Measurements from ENCODE around the gene STK10. TPM values are rescaled to one million over a fixed set of nuclear protein-coding genes. Genes with fewer than 3 reads are reported as not detected.
A peak's percentile ranks its signal among the peaks of the same experiment; 100 is the strongest.

STK10 gene
- total RNA-seq, 2 donors from 2014 or later, result 126 to 134 TPM

DNA sequence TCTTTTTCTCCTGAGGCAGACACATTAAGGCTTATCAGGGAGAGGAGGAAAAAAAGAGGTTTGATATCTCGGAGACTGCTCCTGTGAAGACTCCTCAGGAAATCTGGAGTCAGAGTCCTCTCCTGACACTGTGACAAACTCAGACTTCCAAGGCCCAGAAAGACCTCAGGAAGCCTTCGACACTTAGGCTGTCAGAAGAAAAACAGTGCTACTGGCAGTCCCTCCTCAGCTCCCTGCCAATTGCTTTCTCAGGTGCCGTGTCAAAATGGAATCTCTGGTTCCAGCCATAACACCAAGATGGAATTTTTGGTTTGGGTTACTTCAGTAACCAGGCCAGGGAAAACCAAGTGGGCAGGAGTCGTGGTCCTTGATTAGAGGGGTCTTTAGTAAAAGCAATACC, 4.1 kb downstream of the STK10 start:
- peaks cover 75% of the 10 kb centered on the region for H3K4me1 Mint-ChIP-seq (ENCODE audit: low read depth)
- peak overlapping the region; percentile 94 for H3K27ac Mint-ChIP-seq
- peak overlapping the region; percentile 91 to 99 for H3K4me3 Mint-ChIP-seq
- no peaks in the 10 kb centered on the region for H3K27me3 Mint-ChIP-seq (ENCODE audit: low read depth)
- DNase-seq (no peak), ATAC-seq (replicated peaks in 1 of 2) (no peak)
- H3K9me3 Mint-ChIP-seq, result no peaks in the 10 kb centered on the region
- H3K36me3 Mint-ChIP-seq (ENCODE audit: insufficient read depth in 2 of 2), result peaks cover 21 to 29% of the 10 kb centered on the region in 2 donors

DNA sequence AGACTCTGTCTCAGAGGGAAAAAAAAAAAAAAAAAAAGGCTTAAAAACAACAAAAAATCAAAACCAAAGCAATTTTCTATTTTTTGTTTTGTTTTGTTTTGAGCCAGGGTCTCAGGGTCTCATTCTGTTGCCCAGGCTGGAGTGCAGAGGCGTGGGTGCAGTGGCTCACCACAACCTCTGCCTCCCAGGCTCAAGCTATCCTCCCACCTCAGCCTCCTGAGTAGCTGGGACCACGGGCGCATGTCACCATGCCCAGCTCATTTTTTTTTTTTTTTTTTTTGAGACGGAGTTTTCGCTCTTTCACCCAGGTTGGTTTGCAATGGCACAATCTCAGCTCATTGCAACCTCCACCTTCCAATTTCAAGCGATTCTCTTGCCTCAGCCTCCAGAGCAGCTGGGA, 5.7 kb downstream of the STK10 start:
- Mint-ChIP-seq H3K27me3 (ENCODE audit: low read depth) (no peaks in the 10 kb centered on the region), H3K27ac (no peak overlapping the region), H3K4me3 (no peak overlapping the region), H3K9me3 (no peaks in the 10 kb centered on the region), H3K36me3 (ENCODE audit: insufficient read depth in 2 of 2) (peaks cover 21 to 30% of the 10 kb centered on the region in 2 donors), H3K4me1 (ENCODE audit: low read depth) (peaks cover 90% of the 10 kb centered on the region)
- DNase-seq, result no peak
- ATAC-seq (replicated peaks in 1 of 2), result no peak

DNA sequence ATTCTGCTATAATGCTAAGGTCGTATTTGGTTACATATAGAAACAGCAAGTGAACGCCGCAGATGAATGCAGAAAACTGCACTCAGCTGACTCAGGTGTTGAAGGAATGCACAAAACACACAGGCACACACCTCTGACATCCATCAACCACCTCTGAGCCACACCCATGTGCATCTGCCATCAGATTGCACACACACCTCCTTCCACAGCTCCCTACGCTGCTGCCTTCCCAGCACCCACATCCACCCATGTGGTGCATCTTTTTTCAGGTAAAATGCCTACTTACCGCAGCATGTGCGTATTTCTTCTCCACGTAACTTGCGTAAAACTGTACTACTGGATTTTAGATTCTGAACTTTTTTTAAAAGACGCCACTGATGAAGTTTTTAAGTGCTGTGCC, 7.1 kb downstream of the STK10 start:
- peaks cover 16 to 28% of the 10 kb centered on the region in 2 donors for H3K36me3 Mint-ChIP-seq (ENCODE audit: insufficient read depth in 2 of 2)
- H3K9me3 Mint-ChIP-seq, result no peaks in the 10 kb centered on the region
- H3K27ac Mint-ChIP-seq, result peak overlapping the region; percentile 78
- H3K27me3 Mint-ChIP-seq (ENCODE audit: low read depth), result no peaks in the 10 kb centered on the region
- H3K4me1 Mint-ChIP-seq (ENCODE audit: low read depth), result peaks cover 97% of the 10 kb centered on the region
- H3K4me3 Mint-ChIP-seq, result peak overlapping the region; percentile 76 to 97
- ATAC-seq (replicated peaks in 1 of 2) (no peak), DNase-seq (peak in 1 of 2 donors; percentile 15)

DNA sequence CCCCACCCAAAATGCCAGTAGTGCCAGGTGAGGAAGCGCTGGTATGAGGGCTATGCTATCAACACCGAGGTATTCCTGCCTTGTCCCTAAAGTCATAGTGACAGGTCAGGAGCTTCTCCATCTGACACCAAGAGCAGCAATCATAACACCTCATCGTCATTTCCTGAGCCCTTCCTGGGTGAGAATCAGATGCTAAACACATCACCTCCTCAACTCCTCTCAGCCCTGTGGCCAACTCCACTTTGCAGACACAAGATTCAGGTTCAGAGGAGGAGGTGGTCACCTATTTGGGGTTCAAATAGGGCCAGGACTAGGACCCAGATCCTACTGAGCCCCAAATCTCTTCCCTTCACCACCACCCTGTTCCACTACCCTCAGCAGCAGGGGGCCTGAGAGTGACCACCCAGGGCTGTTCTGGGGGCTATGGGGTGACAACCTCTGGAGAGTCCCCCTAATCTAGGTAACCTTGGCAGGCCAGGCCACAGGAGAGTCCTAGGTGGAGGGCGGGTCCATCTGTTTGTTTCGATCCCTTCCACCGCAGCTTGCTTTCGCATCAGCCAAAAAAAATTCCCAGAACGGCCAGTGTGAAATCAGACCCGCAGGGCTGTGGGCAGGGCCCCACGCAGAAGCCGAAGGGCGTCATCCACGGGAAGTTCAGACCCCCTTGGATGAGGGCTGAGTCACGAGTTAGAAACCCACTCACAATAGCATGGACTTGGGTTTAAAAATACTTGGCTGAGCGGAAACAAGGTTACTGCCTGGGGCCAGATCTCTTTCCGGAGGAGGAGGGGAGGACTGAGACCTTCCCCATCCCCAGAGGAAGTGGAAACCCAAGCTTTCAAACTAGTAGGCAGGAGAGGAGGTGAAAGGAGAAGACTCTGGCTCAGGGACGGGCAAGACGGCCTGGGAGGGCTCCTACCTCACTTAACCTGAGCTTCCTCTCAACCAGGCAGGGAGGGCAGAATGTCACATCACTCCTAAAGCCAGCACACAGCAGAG, 8.7 kb downstream of the STK10 start:
- peak overlapping the region; percentile 81 for H3K27ac Mint-ChIP-seq
- H3K4me1 Mint-ChIP-seq (ENCODE audit: low read depth), result peaks cover 95% of the 10 kb centered on the region
- DNase-seq (peak; percentile 62 to 65), ATAC-seq (replicated peaks in 1 of 2) (peak; percentile 30 to 52)
- no peaks in the 10 kb centered on the region for H3K9me3 Mint-ChIP-seq
- peaks cover 13 to 21% of the 10 kb centered on the region in 2 donors for H3K36me3 Mint-ChIP-seq (ENCODE audit: insufficient read depth in 2 of 2)
- H3K27me3 Mint-ChIP-seq (ENCODE audit: low read depth), result no peaks in the 10 kb centered on the region
- H3K4me3 Mint-ChIP-seq, result peak overlapping the region; percentile 72 to 97

DNA sequence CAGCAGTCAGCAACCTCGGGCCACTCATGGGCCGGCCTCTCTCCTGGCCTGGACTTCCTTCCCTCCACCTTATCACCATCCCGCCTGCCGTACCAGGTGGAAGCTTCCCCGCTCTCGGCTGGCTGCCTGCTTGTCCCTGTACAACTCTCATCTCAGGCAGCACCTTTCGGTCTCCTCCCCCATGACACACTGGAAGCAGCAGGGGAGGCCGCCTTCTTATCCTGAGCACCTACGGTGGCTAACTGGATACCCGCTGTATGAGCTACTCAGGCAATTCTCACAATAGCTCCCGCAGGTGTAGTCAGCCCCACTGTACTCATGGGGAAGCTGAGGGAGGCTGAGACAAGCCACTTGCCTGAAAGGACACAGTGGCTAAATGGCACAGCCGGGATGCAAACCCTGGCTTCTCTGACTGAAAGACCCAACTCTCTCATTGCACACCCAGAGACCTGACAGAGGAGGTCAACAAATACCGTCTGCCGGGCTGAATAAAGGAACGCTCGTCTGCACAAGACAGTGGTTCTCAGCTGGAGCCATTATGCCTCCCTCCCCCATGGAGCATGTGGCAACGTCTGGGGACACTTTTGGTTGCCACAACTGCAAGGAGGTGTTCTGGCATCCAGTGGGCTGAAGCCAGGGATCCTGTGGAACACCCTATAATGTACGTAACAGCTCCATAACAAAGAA, 9.6 kb downstream of the STK10 start:
- DNase-seq (peak; percentile 58 to 61), ATAC-seq (replicated peaks in 1 of 2) (peak; percentile 6 to 8)
- peaks cover 95% of the 10 kb centered on the region for H3K4me1 Mint-ChIP-seq (ENCODE audit: low read depth)
- no peaks in the 10 kb centered on the region for H3K27me3 Mint-ChIP-seq (ENCODE audit: low read depth)
- H3K27ac Mint-ChIP-seq, result peak overlapping the region; percentile 81
- peaks cover 14 to 19% of the 10 kb centered on the region in 2 donors for H3K36me3 Mint-ChIP-seq (ENCODE audit: insufficient read depth in 2 of 2)
- H3K9me3 Mint-ChIP-seq, result no peaks in the 10 kb centered on the region
- H3K4me3 Mint-ChIP-seq, result peak overlapping the region; percentile 72 to 97

DNA sequence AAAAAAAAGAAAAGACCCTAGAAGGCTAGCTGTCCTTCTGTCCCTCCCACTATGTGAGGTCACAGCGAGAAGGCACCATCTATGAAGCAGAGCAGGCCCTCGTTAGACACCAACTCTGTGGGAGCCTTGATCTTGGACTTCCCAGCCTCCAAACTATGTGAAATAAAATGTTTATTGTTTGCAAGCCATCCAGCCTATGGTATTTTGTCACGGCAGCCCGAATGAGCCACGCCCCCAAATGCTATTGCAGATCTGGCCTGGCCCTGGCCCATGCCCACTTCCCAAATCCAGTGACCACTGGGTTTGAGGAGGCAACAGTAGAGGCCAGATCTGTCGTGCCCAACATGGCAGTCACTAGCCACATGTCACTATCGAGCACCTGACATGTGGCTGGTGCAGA, 10.8 kb downstream of the STK10 start:
- Mint-ChIP-seq H3K36me3 (ENCODE audit: insufficient read depth in 2 of 2) (peaks cover 11 to 12% of the 10 kb centered on the region in 2 donors), H3K27me3 (ENCODE audit: low read depth) (no peaks in the 10 kb centered on the region), H3K4me3 (peak overlapping the region; percentile 72 to 97), H3K27ac (peak overlapping the region; percentile 76), H3K4me1 (ENCODE audit: low read depth) (peaks cover 96% of the 10 kb centered on the region), H3K9me3 (no peaks in the 10 kb centered on the region)
- DNase-seq (no peak), ATAC-seq (replicated peaks in 1 of 2) (no peak)

DNA sequence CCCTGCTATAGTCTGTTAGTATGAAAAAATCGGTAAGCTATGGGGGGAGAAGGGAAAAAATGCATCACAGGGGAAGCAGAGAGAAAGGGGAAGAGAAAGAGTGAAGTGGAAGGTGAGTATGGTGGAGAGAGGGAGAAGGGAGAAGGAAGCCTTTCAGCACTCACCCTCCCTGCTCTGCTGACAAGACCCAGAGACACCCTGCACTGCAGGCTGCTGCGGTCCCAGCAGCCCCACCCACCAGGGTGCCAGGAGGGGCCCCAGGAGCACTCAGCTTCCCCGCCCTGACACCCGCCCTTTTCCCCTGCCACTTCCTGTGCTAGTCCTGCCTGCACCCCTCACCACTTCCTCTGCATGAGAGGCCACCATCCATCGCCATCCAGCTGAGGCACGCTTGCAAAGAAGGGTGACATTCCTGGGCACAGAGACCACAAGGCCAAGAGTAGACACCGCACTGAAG, 12.7 kb downstream of the STK10 start:
- ATAC-seq (replicated peaks in 1 of 2), result peak; percentile 74 to 79
- Mint-ChIP-seq H3K4me1 (ENCODE audit: low read depth) (peaks cover 98% of the 10 kb centered on the region), H3K36me3 (ENCODE audit: insufficient read depth in 2 of 2) (peaks cover 6 to 7% of the 10 kb centered on the region in 2 donors), H3K9me3 (no peaks in the 10 kb centered on the region), H3K27me3 (ENCODE audit: low read depth) (no peaks in the 10 kb centered on the region), H3K4me3 (peak overlapping the region; percentile 96 to 97), H3K27ac (peak overlapping the region; percentile 58)
- peak; percentile 86 to 90 for DNase-seq

DNA sequence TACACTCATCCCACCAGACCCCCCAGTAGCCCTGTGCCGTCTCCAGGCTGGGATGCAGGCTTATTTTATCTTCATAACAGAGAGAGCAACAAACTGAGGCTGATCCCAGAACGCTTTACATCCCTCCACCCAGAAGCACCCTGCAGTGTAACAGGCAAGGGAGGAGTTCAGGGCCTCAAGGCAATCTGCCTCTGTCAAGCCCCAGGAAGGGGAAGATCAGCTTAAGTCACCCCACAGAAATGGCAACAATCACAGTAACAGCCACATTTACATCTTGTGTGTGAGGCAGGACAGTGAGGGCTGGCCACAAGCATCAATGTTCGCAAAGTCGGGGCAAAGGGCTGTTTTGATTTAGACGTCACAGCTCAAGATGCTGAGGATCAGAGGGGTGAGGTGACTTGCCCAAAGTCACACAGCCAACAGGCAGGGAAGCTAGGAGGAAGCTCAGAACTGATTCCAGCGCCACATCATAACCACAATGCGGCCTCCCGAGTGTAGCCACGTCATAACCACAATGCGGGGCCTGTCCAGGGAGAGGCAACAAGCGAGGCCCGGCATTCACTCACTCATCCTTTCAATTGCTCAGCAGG, 14.4 kb downstream of the STK10 start:
- DNase-seq (peak; percentile 83 to 85), ATAC-seq (replicated peaks in 1 of 2) (peak; percentile 40 to 44)
- peaks cover 7 to 9% of the 10 kb centered on the region in 2 donors for H3K36me3 Mint-ChIP-seq (ENCODE audit: insufficient read depth in 2 of 2)
- no peaks in the 10 kb centered on the region for H3K27me3 Mint-ChIP-seq (ENCODE audit: low read depth)
- H3K9me3 Mint-ChIP-seq, result no peaks in the 10 kb centered on the region
- peaks cover 98% of the 10 kb centered on the region for H3K4me1 Mint-ChIP-seq (ENCODE audit: low read depth)
- peak overlapping the region; percentile 96 to 97 for H3K4me3 Mint-ChIP-seq
- H3K27ac Mint-ChIP-seq, result peak overlapping the region; percentile 58

DNA sequence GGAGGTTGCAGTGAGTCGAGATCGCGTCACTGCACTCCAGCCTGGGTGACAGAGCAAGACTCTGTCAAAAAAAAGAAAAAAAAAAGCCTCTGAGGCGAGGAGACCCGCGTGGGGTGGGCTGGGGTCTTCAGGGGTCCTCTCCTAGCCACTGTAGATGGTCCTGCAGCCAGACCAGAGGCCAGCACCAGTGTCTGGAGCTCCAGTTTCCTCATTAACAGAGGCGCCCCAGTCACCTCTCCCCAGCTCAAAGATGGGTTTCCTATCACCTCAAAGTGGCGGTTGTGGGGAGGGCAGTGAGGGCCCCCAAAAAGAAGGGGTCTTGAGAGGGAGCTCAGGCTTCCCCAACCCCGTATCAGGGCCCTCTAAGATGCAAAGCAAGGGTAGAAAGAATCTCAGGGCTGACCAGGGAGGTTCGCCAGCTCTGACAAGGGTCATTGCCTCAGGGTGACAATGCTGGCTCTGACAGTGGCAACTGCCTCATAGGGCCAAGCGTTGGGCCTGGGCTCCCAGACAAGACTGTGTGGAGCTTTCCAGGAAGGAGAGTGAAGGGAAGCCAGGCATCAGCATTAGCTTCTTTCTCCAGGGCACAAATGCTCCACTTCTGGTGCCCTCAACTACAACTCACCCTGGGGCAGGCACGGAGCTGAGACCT, 15.0 kb downstream of the STK10 start:
- H3K27ac Mint-ChIP-seq, result peak overlapping the region; percentile 58
- DNase-seq (peak in 1 of 2 donors; percentile 15), ATAC-seq (replicated peaks in 1 of 2) (no peak)
- peak overlapping the region; percentile 96 to 97 for H3K4me3 Mint-ChIP-seq
- H3K27me3 Mint-ChIP-seq (ENCODE audit: low read depth), result no peaks in the 10 kb centered on the region
- H3K36me3 Mint-ChIP-seq (ENCODE audit: insufficient read depth in 2 of 2), result peaks cover 5 to 6% of the 10 kb centered on the region in 2 donors
- no peaks in the 10 kb centered on the region for H3K9me3 Mint-ChIP-seq
- H3K4me1 Mint-ChIP-seq (ENCODE audit: low read depth), result peaks cover 98% of the 10 kb centered on the region

DNA sequence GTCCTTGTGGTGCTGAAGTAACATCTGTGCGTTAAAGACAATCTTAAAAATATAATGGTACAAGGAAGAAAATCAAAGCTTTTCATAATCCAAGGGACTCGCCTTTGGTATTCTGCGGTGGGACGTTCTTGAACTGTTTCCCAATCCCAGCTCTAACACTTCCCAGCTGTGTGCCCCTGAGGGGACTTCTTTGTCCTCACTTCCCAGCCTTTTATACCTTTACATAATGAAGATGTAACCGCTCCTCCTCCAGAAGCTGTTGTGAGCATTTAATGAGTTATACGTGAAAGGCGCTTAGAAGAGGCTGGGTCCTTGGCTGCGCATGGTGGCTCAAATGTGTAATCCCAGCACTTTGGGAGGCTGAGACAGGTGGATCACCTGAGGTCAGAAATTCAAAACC, 16.9 kb downstream of the STK10 start:
- peaks cover 5 to 7% of the 10 kb centered on the region in 2 donors for H3K36me3 Mint-ChIP-seq (ENCODE audit: insufficient read depth in 2 of 2)
- peaks cover 90% of the 10 kb centered on the region for H3K4me1 Mint-ChIP-seq (ENCODE audit: low read depth)
- ATAC-seq (replicated peaks in 1 of 2) (no peak), DNase-seq (no peak)
- H3K9me3 Mint-ChIP-seq, result no peaks in the 10 kb centered on the region
- no peaks in the 10 kb centered on the region for H3K27me3 Mint-ChIP-seq (ENCODE audit: low read depth)
- H3K27ac Mint-ChIP-seq, result peak overlapping the region; percentile 74
- H3K4me3 Mint-ChIP-seq, result no peak overlapping the region

DNA sequence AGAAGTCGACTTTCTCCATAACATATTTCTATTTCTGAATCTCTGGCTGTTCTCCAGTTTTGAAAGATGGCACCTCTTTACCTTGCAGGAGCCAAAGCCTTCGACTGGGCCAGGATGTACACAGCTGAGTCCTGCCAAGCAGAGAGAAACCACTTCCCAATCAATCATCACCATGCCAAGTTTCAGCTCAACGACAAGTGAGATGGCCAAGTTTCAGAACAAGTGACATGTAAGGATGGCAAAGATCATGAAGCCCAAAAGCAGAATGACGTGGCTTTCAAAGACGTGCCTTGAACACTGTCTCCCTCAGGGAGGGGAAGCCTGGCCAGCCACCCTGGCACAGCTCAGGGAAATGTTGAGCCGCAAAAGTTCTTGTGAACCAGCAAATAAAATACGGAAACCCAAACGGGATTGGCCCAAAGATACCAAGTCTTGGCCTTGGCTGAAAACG, 17.7 kb downstream of the STK10 start:
- no peaks in the 10 kb centered on the region for H3K27me3 Mint-ChIP-seq (ENCODE audit: low read depth)
- H3K4me3 Mint-ChIP-seq, result peak overlapping the region; percentile 54 to 60
- DNase-seq, result peak in 1 of 2 donors; percentile 24
- H3K9me3 Mint-ChIP-seq, result no peaks in the 10 kb centered on the region
- peak in 1 of 2 donors; percentile 25 for ATAC-seq (replicated peaks in 1 of 2)
- H3K4me1 Mint-ChIP-seq (ENCODE audit: low read depth), result peaks cover 84% of the 10 kb centered on the region
- H3K27ac Mint-ChIP-seq, result peak overlapping the region; percentile 12
- H3K36me3 Mint-ChIP-seq (ENCODE audit: insufficient read depth in 2 of 2), result peaks cover 5 to 7% of the 10 kb centered on the region in 2 donors

DNA sequence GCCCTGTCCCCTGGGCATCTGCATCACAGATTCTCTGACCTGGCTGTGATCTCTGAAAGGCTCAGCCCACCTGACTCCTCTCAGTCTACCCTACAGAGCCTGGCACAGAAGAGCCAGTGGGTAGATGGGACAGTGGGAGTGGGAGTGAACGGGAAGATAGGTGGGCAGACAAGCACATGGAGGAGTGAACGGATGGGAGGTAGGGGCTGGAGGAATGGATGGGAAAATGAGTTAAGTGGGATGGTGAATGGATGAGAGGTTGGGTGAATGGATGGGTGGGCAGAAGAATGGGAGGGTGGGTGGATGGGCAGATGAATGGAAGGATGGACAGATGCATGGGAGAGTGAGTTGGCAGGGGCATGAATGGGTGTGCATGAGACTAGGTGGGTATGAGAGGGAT, 18.8 kb downstream of the STK10 start:
- Mint-ChIP-seq H3K27me3 (ENCODE audit: low read depth) (no peaks in the 10 kb centered on the region), H3K4me1 (ENCODE audit: low read depth) (peaks cover 84% of the 10 kb centered on the region), H3K4me3 (peak overlapping the region in 1 of 2 donors; percentile 10), H3K36me3 (ENCODE audit: insufficient read depth in 2 of 2) (peaks cover 5% of the 10 kb centered on the region in 2 donors), H3K9me3 (no peaks in the 10 kb centered on the region), H3K27ac (peak overlapping the region; percentile 38)
- DNase-seq (no peak), ATAC-seq (replicated peaks in 1 of 2) (no peak)

All from activated T-cell treated with anti-CD3 and anti-CD28 coated beads, Interleukin-2, amount 50 U/mL, for 72 hours (primary cell).